GM21576 (cell line): ENCODE results near the gene PLEKHG4B.

Experiments used
- ATAC-seq: cut with Tn5 transposase; IDR thresholded peaks from one replicate; pipeline ENCODE4 v1.9.1; 2021; ENCODE audit warnings: mild to moderate bottlenecking, moderate library complexity; ENCODE audit not compliant: unreplicated experiment

Gene PLEKHG4B

DNA sequence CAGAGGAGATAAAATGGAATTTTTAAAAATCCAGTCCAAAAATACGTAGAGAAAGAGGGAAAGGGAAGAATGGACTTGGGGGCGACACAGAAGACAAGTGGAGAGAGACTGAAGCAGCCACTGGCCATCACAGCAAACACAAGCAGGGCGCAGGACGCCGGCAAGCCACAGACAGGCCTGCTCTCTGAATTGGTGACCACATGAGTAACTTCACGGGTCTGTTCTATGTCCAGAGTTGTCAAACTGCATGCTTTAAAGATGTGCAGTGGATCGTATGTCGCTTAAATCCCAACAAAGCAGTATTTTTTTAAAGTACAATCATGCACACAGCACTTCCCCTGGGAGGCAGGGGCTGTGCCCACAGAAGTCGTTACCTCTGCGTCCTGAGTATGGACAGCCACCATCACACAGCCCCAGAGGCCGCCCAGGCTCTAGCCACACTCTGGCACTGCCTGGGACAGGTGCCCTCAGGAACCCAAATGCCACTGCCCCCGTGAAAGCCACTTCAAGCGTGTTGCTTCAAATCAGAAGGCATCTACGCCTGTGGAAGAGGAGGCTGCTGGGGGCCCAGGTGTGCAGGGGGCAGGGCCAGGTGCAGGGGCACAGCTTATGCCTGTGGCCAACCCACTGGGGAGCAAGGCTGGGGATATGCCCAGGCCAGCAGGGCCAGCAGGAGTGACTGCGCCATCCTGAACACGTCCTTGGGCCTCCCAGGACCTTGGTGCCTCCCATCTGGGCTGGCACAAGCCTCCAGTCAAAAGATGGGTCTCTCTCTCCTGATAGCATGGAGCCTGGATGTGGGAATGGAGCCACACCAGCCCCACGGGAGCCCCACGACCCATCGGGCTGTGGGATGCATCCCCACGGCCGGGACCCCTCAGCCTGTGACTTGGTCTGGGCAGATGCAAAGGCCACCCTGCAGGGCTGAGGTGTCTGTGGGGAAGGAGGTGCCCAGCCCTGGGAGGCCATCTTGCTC, 93.4 kb downstream of the PLEKHG4B start:
- ATAC-seq: no peak

DNA sequence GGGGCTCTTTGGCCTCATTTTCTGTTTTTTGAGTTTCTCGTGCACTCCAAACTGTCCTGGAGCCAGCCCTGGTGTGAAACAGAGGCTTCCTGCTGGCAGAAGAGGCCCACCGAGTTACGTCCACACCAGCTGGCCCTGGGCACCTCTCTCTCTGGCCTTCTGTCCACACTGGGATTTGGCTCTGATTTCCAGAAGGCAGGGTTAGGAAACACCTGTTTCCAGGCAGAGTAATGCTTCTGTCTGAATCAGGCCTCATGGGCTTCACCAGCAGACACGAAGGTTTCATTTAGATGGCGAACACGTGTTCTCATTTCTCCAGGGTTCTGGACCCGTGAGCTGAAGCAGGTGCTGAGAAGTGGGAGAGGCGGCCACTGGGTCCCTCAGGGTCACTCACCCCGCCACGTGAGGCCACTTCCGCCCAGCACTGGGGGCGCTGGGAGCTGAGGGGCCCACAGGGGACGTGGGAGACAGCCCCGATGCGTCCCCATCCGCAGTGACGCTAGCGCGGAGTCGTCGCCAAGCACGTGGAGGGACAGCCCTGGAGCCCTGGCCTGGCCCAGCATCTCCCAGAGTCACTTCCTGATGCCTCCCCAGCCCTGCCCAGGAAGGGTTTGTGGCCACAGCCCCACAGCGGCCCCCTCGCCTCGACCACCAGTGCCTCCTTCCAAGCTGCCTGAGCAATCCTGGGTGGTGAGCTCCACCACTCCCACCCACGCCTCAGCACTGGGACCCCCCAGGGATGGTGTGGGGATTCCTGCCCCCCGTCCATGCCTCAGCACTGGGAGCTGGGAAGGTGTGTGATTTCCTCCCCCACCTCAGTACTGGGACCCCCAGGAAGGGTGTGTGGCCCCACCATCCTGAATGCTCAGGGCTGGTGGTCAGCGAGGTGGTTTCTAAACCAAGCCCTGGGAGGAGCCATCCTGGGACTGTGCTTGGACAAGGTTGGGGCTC, 94.4 kb downstream of the PLEKHG4B start:
- no peak for ATAC-seq

DNA sequence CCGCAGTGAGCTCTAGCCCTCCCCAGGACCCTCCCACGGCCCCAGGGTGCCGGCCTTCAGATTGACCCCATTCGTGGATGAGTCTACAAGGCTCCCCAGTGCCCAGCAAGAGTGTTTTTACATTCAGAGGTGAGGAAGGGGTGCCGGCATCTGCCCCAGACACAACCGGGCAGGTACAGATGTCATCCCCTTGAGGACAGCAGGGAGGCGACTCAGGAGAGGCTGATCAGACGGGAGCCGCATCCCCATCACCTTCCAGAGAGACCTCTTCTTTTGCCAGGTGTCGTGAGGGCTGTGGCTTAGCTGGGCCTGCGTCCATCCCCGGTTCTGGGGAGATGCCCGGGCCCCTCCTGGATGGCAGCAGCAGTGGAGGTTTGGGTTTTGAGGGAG, 95.1 kb downstream of the PLEKHG4B start:
- ATAC-seq: no peak

DNA sequence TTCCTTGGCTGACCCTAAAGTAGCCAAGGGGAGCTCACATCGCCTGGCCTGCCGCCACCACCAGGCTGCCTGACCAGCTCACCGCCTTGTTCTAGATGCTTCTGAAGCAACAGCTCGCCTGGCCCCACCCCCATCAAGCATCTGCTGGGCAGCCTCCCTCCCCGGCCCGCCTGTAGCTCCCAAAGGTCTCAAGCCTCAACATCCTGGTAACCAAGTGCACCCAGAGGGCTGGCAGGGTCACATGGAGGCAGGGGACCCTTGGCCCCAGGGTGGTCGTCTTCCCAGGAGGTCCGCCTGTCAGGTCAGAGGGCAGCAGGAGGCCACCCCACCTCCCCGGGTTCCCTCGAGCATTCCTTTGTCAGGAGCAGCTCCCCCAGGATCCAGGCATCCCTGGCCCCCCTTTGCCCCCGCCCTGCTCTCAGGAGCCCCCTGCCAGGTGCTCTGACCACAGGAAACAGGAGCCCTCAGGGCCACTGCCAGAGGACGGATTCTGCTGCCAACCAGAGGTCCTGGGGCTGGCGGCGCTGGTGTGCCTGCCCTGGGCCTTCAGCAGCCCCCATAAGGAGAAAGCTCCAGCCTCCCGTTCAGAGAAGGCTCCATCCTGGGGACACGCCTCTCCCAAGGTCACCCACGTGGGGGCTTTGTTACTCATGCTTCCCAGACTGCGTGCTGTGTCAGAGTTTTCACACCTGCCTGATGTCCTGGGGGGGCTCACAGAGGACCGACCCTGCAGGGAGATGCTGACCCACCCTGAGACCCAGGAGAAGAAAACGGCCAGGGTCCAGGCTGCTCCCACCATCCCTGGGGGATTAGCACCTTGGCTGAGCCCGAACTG, 95.9 kb downstream of the PLEKHG4B start:
- ATAC-seq: no peak

DNA sequence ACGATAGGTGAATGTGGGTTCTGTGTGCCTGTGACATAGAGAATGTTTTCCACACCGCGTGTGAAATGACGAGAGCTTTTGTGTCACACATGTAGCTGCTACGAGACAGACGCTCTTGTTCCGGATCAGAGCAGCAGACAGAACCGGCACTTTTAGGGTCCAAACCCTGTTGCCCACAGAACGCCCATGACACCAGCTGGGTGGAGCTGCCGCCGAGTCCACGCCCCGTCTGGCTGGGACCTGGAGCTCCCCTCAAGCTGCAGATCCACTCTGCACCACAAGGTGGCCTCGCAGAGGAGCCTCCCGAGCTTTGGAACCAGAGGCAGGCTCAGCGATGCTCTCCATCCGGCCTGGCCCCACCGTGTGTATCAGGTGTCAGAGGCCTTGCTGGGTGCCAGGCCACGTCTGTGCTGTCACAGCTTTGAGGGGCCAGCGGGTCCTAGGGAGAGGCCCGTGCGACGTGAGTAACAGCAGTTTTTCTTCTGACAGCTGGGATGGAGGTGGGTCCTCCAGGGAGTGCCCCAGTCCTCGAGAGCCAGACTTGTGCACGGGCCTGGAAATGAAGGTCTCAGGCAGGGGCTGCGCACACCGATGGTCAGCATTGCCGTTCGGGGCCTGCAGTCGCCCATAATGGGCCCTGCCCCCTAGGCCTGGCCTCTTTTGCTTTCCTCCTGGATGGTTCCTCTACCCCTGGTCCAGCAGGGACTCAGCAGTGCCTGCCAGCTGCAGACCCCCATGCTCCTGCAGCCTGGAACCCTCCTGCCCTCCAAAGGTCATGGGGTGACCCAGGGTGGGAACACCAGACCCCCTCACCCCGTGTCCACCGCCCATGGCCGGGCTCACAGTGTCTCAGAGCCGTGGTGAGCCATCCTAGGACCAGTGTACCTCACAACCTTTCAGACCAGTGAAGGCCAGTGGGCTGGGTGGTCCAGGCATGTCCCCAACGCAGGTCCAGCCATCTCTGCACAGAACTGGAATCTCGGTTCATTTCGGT, 96.8 kb downstream of the PLEKHG4B start:
- peak; percentile 68 for ATAC-seq

DNA sequence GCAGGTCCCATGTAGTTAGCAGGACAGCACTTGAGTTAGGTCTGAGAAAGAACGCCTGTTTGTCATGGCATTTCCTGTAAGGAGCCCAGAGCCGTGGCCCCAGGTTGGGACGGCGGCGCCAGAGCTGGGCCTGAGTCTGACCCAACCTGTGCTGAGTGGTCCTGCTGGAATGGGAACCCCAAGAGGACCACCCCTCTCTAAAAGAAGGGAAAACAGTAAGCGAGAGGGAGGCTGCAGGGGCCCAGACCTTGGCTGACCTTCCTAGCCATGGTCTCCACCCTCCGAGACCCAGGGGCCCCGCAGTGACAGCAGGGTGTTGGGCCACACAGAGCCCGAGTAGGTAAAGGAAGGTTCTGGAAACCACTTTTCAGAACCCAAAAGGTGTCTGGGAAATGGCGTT, 97.5 kb downstream of the PLEKHG4B start:
- ATAC-seq: no peak

DNA sequence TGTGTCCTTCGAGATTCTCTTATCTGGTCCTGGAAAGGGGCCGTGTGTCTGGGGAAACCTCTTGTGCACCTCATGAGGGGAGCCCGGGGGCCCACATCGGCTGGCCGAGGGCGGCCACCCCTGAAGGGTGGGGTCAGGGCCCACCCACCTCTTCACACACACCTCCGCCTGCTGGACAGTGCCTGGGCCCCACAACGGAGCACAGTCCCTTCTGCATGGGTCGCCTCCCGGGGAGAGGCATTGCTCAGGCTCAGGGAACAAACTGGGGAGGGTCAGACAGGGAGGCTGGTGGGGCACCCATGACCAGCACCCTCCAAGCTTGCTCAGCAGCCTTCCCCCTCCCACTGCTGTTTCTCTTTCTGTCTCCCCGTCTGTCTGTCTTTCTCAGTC, 98.0 kb downstream of the PLEKHG4B start:
- no peak for ATAC-seq

DNA sequence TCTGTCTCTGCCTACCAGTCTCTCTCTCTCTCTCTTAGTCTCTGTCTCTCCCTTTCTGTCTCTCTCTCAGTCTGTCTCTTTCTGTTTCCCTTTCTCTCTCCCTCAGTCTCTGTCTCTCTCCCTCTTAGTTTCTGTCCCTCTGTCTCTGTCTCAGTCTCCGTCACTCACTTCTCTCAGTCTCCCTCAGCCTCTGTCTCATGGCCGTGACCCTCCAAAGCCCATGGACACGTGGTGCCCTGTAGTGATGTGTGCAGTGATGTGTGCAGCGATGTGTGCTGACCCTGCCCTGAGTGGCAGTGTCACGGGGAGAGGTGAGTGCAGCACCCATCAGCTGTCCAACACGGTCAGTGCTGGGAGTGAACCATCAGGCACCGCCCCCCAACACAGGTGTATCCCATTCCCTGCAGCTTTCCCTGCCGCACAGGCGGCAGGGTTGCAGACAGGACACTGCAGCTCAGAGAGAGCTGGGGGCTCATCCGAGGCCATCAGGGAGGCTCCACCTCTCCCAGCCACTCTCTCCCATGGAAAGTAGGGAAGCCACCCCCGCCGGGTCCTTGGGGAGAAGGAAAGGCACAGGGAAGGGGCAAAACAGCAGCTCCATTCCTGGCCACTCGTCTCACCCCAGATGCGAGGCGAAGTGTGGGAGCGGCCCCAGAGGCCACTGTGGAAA, 98.5 kb downstream of the PLEKHG4B start:
- peak; percentile 32 for ATAC-seq

DNA sequence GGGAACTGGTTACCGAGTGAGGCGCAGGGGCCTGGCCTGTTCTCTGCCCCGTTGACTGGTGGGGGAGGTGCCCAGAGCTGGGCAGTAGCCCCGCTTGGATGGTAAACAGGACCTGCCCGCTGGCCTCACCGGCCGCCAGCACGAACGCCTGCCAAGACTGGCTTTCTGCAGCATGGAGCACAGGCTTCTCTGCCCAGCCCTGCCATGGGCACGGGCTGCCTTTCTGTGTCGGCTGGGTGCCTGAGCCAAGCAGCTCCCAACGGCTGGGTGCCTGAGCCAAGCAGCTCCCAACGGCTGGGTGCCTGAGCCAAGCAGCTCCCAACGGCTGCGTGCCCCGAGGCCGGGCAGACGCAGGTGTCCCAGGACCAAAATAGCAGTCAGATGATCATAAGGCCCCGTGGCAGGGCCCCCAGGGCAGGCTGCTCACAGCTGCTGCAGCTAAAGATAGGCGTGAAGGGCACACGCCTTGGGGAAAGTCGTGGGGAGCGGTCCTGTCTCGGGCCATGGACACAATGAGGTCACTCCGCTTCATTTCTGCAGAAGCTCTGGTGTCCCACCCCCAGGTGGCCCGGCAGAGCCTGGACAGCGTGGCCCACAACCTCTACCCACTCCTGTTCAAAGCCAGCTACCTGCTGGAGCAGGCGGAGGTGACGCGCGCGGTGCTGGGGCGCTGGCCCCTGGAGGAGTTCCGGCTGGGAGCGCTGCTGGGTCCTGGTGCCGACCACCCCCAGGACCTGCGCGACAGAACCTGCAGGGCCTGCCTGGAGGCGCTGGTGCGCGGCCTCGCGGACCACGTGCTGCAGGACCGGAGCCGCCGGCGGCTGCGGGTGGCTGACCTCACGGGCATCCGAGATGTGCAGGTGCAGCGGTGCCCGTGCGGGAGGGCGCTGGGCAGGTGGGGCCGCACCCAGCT, 99.3 kb downstream of the PLEKHG4B start, which contains the start of gene LRRC14B:
TSS of gene LRRC14B (plus strand) at position 460 of the 913 bp plus-strand sequence. CDS start at position 504, 44 bp downstream.
- ATAC-seq: peak; percentile 41

DNA sequence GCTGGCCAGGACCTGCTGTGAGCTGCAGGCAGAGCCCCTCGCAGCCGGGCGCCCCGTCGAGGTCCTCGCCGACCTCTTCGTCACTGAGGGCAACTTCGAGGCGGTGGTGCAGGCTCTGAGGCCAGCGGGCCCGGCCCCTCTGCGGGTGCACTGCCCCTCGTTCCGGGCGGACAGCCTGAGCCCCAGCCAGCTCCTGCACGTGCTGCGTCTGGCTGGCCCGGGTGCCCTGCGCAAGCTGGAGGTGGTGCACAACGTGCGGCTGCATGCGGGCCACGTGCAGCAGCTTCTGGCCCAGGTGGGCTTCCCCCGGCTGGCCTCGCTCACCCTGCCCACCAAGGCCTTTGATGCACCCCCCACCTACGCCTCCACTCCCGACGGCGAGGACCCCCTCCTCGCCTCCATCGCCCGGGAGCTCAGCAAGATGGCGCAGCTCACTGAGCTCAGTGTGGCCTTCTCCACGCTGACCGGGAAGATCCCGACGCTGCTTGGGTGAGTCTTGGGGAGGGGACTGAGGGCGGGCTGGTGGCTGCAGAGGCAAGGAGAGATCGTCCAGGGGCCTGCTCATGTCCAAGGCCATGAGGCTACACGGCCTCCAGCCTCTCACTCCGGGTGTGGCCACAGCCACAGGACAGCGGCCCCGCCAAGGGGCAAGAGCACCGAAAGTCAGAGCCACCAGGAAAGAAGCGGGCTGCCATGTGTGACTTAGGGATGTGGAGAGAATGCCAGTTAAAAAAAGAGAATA, 100.2 kb downstream of the PLEKHG4B start:
- no peak for ATAC-seq

DNA sequence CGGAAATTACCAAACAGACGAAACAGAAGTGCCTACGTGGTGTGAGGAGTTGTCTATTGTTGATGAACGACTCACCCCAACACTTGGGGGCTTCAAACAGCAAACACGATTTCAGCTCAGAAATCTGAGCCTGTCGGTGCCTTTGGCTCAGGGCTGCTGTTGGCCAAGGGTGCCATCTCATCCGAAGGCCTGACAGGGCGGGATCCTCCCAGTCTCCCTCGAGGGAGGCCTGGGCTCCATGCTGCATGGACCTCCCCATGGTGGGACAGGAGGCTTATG, 100.7 kb downstream of the PLEKHG4B start:
- no peak for ATAC-seq

DNA sequence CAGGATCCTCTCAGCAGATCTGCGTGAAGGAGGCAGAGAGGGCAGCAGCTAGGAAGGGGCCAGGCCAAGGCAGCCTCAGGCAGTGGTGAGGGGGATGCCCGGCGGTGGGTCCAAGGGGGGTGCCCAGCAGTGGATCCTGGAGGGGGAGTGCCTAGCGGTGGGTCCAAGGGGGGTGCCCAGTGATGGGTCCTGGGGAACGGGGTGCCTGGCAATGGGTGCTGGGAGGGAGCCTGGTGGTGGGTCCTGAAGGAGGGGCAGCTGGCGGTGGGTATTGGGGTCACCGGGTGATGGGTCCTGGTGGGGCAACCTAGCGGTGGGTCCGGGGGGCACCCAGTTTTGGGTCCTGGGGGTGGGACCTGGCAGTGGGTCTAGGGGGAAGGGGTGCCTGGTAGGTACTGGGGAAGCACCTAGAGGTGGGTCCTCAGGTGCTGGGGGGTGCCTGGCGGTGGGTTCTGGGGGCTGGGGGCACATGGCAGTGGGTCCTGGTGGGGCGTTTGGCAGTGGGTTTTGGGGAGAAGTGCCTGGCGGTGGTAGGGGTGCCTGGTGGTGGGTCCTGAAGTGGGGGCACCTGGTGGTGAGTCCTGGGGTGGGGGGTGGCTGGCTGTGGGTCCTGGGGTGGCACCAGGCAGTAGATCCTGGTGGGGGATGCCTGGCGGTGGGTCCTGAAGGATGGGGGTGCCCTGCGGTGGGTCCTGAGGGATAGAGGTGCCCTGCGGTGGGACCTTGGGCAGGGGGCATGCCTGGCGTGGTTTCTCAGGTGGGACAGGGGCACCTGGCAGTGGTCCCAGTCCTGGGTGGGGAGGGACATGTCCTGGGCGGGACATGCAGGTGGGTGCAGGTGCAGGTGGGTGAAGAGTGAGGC, 101.2 kb downstream of the PLEKHG4B start:
- no peak for ATAC-seq

DNA sequence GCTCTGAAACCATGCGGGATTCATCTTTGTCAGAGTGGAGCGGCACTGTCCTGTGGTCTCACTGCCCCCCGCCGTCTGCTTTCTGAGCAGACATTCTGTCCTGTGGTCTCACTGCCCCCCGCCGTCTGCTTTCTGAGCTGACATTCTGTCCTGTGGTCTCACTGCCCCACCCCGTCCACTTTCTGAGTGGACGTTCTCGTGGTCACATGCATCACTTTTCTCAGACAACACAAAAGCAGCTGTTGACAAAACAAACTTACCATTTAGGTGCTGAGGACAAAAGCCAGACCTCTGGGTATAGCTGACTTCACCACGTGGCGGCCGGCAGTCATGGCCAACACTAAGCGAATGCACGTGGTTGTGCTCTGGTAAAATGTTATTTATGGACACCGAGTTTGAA, 102.1 kb downstream of the PLEKHG4B start:
- ATAC-seq: no peak

DNA sequence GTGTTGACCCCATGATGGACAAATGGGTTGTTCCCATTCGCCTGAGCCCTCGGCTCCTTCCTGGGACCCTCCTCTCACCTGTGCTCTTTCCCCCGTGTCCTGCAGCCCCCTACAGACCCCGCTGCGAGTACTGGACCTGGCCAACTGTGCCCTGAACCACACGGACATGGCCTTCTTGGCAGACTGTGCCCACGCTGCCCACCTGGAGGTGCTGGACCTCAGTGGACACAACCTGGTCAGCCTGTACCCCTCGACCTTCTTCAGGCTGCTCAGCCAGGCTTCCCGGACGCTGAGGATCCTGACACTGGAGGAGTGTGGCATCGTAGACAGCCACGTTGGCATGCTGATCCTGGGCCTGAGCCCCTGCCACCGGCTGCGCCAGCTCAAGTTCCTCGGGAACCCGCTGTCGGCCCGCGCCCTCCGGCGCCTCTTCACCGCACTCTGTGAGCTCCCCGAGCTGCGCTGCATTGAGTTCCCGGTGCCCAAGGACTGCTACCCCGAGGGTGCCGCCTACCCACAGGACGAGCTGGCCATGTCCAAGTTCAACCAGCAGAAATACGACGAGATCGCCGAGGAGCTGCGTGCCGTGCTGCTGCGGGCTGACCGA, 102.7 kb downstream of the PLEKHG4B start:
- no peak for ATAC-seq

DNA sequence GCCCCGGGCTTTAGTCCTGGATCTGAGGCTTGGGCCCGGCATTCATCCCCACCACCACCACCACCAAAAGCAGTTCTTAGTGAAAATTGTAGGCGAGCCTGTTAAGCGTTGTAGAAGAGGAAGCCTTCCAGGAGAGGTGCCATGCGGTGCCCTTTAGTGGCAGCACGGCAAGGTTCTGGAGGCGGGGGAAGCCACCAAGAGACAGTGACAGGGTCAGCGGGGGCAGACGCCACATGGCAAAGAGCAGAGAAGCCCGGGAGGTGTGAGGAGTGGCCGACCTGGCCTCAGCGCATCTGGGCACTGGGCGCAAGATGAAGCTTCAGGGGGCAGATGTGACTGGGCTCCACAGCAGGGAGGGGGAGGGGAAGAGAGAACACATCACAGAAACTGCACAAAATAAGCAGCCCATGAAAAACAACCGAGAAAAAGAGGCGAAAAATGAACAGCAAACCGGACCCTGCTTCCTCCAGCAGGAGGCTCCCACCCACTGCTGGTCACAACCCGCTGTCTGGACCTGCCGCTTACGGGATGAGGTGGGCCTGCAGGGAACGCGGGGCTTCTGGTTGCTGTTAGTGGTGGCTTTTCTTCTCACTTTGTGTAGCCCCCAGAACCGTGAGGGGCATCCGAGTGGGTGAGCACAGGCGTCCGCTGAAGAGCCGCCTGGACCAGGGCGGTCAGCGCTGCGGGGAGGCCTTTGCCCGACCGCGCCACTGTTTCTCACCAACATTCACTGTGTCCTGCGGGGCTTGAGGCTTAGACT, 103.6 kb downstream of the PLEKHG4B start:
- ATAC-seq: no peak
